Measurements from ENCODE around the gene CAMK1G. TPM values are rescaled to one million over a fixed set of nuclear protein-coding genes. Genes with fewer than 3 reads are reported as not detected.

Gene CAMK1G
- total RNA-seq, 1 experiment from 2014 or later = 0.45 TPM

DNA sequence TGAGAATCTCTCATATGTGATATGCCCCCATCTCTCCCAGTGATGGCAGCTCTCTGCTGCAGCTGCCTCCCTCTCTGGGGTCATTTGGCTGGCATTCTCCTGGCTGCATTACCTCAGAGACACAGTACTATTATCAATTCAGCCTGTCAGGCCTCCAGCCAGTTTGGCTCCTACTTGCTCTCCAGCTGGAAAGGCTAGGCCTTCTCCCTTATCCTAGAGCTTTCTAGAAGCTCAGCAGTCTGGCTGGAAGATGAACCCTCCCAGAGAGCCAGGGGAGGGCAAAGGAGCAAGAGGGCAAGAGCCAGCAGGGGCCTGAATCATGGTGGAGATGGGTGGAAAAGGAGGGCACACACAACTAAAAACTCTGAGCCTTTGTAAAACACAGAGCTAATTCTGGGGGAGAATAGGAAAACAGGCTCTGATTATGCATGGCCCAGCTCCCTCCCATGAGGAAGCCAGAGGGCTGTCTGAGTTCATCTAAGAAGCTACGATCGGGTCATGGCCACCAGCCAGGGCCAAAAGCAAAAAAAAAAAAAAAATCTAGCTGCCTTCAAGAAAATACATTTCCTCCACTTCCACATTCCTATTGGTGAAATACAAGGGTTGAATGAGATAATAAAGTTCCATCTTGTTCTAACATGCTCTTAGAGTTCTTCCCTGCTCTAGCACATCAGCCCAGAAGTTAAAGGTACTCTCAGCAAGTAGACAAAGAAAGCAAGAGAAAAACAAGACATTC, 59.9 kb downstream of the CAMK1G start:
- no peak for DNase-seq
- Histone ChIP-seq H3K4me3 (ENCODE audit: insufficient read depth, low read depth, low read length) (no peak overlapping the region), H3K27me3 (ENCODE audit: control insufficient read depth, insufficient read depth, low read length) (no peaks in the 10 kb centered on the region), H3K36me3 (replicated peaks; ENCODE audit: control insufficient read depth, insufficient read depth, low read length) (no peaks in the 10 kb centered on the region)

DNA sequence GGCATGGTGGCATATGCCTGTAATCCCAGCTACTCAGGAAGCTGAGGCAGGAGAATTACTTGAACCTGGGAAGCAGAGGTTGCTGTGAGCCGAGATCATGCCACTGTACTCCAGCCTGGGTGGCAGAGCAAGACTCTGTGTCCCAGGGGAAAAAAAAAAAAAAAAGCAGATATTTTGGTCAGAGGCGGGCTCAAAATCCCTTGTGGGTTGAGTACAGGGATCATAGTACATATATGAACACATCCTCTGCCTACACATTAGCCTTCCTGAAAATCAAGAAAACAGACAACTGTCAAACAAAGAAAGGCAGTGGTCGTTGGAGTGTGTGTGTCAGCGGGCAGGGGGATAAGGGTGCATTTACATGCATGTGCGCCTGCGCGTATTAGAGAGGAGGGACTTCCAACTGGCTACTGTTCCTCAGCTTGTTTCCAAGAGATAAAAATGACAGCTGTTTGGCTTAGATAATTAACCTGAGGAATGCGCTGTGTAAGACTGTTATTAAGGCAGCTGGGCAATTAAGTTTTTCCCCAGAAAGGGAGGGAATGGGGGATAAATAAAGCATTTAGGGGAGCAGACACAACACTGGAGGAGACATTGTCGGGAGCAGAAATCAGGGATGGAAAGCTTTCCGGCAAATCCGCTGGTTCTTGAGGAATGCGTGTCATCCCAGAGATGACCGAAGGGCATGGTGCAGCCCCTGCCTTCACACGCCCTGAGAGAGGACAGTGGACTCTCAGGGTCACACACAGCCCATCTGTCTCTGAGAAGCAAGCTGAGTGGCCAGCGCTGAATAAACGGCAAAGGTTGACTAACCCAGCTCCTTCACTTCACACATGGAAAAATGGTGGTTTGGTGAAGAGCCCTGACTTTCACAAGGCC, 62.3 kb downstream of the CAMK1G start:
- Histone ChIP-seq H3K27me3 (ENCODE audit: control insufficient read depth, insufficient read depth, low read length) (no peaks in the 10 kb centered on the region), H3K4me3 (ENCODE audit: insufficient read depth, low read depth, low read length) (no peak overlapping the region), H3K36me3 (replicated peaks; ENCODE audit: control insufficient read depth, insufficient read depth, low read length) (no peaks in the 10 kb centered on the region)
- DNase-seq = no peak

DNA sequence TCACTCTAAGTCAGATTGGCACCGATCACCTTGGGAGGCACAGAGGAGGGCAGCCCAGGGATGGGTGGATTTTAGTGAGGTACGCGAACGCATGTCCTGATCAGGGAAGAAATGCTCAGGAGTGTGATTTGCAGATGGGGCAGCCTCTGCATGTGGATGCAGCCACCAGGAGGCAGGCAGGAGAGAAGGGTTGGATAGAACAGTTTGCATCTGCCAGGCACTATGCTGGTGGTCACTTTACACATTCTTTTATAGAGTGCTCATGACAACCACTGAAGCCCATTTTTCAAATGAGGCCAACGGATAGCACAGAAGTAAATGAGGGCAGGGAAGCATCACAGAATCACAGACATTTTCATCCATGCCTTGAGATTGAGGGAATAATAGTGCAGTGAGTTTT, 63.0 kb downstream of the CAMK1G start:
- H3K4me3 ChIP-seq (ENCODE audit: insufficient read depth, low read depth, low read length) = no peak overlapping the region
- no peaks in the 10 kb centered on the region for H3K27me3 ChIP-seq (ENCODE audit: control insufficient read depth, insufficient read depth, low read length)
- DNase-seq = peak; percentile 61
- H3K36me3 ChIP-seq (replicated peaks; ENCODE audit: control insufficient read depth, insufficient read depth, low read length) = no peaks in the 10 kb centered on the region

DNA sequence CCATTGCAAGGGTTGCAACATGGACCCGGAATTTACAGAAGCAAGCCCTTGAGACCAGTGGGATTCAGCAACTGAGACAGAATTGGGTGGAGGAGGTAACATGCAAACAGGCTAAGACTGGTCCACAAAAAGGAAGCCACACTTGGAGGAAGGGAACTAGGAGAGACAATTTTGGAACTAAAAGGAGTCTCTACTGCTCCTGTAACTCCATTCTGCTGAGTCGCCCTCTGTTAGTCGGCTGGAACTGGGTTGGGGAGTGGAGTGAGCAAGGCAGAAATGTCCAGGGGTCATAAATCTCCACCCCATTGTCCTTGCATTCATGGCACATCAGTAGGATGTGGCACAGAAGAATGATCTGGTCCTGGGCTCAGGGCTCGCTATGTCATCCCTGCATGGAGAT, 63.6 kb downstream of the CAMK1G start:
- Histone ChIP-seq H3K27me3 (ENCODE audit: control insufficient read depth, insufficient read depth, low read length) (no peaks in the 10 kb centered on the region), H3K4me3 (ENCODE audit: insufficient read depth, low read depth, low read length) (no peak overlapping the region), H3K36me3 (replicated peaks; ENCODE audit: control insufficient read depth, insufficient read depth, low read length) (no peaks in the 10 kb centered on the region)
- DNase-seq = no peak

DNA sequence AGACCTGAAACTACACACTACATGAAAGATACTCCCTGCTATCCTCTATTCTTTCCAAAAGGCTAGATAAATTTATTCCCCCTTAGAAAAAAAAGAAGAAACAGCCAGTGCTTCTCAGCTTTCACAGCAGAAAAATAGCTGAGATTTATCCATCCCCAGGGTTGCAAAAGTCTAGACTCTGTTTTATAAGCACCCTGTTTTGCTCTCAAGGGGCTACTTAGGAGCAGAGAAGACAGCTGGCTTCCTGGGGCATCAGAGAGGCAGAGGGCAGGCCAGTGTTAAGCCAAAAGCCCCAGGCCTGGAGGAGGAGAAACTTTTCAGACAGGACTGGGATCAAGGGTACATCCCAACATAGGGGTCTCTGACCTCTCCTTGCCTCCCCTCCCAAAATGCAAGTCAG, 64.8 kb downstream of the CAMK1G start:
- Histone ChIP-seq H3K4me3 (ENCODE audit: insufficient read depth, low read depth, low read length) (no peak overlapping the region), H3K36me3 (replicated peaks; ENCODE audit: control insufficient read depth, insufficient read depth, low read length) (no peaks in the 10 kb centered on the region), H3K27me3 (ENCODE audit: control insufficient read depth, insufficient read depth, low read length) (no peaks in the 10 kb centered on the region)
- DNase-seq = no peak

DNA sequence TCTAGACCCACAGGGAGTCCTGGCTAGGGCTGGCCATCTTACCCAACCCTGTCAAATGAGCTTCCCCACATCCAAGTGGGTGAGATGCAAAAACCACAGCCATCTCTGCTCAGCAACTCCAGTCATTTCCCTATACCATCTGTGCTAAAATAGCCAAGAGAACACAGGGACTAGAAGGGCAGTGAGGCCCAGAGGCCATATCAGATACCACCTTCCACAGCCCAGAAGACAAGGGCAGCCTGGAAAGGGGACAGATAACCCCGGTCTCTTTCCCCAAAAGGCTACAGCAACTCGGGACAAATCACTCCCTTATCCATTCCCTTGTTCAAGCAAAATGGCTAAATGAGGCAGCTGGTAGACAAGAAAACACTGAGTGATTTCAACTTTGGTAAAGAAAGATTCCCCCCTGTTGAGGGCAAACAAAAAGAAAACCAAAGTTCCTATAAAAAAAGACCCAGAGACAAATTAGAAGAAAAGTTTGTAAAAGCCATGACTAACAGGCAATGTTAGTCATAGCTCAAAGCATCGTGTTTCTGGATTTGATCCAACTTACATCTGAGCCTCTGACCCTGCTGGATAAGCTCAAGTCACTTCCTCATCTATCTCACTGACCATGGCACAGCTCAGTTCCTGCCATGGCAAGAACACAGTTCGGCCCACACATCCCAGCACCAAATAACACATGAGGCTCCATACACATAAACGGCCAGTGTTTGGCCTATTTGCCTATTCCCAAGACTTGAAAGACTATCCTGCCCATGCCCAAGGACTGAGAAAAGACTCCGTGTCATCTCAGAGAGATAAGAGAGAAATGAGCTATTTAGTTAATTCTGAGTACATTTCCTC, 65.6 kb downstream of the CAMK1G start:
- DNase-seq = no peak
- H3K36me3 ChIP-seq (replicated peaks; ENCODE audit: control insufficient read depth, insufficient read depth, low read length) = no peaks in the 10 kb centered on the region
- no peaks in the 10 kb centered on the region for H3K27me3 ChIP-seq (ENCODE audit: control insufficient read depth, insufficient read depth, low read length)
- no peak overlapping the region for H3K4me3 ChIP-seq (ENCODE audit: insufficient read depth, low read depth, low read length)

DNA sequence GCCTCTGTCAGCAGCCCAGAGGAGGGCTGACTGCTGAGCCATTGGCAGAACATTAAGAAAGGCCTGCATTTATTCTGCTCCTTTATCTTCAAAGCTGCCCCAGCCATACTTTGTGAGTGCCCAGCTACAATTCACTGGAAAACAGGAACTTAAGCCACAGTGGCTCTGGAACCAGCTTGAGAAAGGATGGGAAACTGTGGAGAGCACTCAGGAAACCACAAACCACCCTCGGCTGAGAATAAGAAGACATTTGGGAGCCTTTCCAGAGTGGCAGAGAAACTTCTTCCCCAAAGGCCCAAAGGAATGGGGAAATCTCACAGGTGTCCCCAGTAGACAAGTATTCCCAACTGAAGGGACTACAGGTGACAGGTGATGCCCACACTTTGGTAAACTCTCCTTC, 66.9 kb downstream of the CAMK1G start:
- H3K4me3 ChIP-seq (ENCODE audit: insufficient read depth, low read depth, low read length) = no peak overlapping the region
- no peaks in the 10 kb centered on the region for H3K36me3 ChIP-seq (replicated peaks; ENCODE audit: control insufficient read depth, insufficient read depth, low read length)
- no peaks in the 10 kb centered on the region; the same call in 1 of the 2 replicates for H3K27me3 ChIP-seq (ENCODE audit: control insufficient read depth, insufficient read depth, low read length)
- DNase-seq = no peak

DNA sequence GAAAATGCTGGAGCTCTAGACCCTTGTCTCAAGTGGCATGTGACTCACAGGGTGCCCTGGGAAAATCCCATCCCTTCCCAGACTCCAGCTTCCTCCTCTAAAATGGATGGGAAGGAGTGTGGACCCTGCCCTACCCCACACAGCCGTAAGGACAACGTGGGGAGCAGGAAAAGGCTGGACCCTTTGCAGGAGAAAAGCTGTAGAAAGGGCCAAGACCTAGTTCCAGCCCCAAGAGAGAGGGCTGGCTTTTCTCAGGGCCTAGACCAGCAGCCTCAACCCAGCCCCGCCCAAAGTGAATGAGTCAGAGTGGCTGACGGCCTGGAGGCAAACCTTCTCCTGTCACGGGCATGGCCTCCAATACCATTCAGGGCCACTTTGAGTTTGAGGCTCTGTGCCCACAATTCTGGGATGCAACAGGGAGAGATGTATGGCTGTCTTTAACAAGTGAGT, 67.6 kb downstream of the CAMK1G start:
- H3K4me3 ChIP-seq (ENCODE audit: insufficient read depth, low read depth, low read length) = no peak overlapping the region
- DNase-seq = no peak

DNA sequence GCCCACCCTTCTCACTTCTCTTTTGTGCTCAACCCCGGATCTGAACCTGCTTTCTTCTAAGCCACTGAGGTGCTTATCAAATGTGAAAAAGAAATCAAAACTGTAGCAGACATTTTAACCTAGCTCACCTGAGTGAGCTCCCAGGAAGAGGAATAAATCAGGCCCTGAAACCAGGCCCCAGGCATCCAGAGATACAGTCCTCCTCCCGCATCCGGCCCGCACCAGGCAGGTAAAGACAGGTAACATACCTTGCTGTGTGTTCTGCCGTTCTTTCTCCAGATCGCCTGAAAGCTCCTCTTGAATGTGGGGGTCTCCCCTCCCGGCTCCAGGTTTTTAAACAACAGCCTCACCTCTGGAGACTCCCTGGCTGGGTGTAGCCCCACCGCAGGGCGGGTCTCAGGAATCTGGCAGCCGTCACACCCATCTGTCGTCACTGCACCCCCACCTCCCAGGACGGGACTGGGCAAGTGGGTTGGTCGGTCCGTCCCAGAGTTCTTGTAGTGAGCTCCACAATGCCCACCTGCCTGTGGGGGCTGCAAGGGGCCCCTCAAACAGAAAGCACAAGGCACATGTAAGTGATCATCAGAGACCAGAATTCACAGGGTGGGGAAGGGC, 68.7 kb downstream of the CAMK1G start, which contains the start of gene LAMB3:
TSS of gene LAMB3 (minus strand) at position 305 of the 615 bp plus-strand sequence. CDS start 1,481 bp downstream, outside the sequence.
- no peaks in the 10 kb centered on the region for H3K36me3 ChIP-seq (replicated peaks; ENCODE audit: control insufficient read depth, insufficient read depth, low read length)
- DNase-seq = peak; percentile 39
- H3K27me3 ChIP-seq (ENCODE audit: control insufficient read depth, insufficient read depth, low read length) = no peaks in the 10 kb centered on the region; the same call in 1 of the 2 replicates
- no peak within 1 kb of the TSS for H3K4me3 ChIP-seq (ENCODE audit: insufficient read depth, low read depth, low read length)

More for the DNA sequence above, 67.6 kb downstream of the CAMK1G start:
- H3K36me3 ChIP-seq (replicated peaks; ENCODE audit: control insufficient read depth, insufficient read depth, low read length) = no peaks in the 10 kb centered on the region
- H3K27me3 ChIP-seq (ENCODE audit: control insufficient read depth, insufficient read depth, low read length) = no peaks in the 10 kb centered on the region; the same call in 1 of the 2 replicates

DNA sequence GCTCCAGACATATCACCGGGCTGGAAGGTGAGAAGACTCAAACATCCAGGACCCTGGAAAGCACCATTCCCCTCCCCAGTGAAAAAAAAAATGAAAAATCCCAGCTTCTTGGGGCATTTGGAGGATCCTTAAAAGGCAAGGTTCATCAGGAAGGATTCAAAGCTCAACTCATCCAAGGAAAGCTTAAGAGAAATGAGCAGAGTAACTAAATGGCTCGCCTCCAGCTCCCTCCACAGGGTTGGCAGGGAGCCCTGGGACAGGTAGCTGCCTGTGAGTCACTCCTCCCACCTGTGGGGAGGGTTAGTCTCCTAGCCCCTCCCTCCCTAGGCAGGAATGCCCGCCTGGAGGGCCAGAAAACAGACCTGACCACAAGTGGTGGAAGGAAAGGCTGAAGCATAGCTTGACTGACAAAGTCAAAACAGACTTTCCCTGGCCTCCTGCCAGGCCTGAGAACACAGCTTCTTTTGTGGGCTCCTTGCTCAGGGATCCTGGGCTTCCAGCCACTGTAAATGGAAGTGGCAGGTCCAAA, 69.4 kb downstream of the CAMK1G start:
- Histone ChIP-seq H3K36me3 (replicated peaks; ENCODE audit: control insufficient read depth, insufficient read depth, low read length) (no peaks in the 10 kb centered on the region), H3K27me3 (ENCODE audit: control insufficient read depth, insufficient read depth, low read length) (no peaks in the 10 kb centered on the region; the same call in 1 of the 2 replicates), H3K4me3 (ENCODE audit: insufficient read depth, low read depth, low read length) (no peak overlapping the region)
- peak; percentile 85 for DNase-seq

DNA sequence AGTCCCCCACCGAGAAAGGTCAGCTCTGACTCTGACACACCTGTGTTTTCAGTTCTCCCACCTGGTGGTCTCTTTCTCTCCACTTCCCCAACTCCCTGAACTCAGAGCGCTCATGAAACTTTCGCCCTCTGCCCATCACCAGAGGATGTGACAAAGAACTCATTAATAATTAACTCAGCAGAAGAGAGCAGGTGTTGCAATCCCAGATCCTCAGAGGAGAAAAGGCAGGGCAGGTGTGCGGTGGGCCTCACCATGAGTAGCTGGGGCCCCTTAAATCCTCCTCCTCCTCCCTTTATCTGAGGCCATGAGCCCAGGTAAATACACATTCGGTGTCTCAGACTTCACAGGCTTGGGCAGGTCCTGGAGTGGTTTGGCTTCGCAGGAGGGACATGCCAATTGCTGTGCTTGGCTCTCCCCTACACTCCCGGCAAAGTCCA, 70.4 kb downstream of the CAMK1G start:
- Histone ChIP-seq H3K27me3 (ENCODE audit: control insufficient read depth, insufficient read depth, low read length) (no peaks in the 10 kb centered on the region; the same call in 1 of the 2 replicates), H3K36me3 (replicated peaks; ENCODE audit: control insufficient read depth, insufficient read depth, low read length) (no peaks in the 10 kb centered on the region), H3K4me3 (ENCODE audit: insufficient read depth, low read depth, low read length) (no peak overlapping the region)
- no peak for DNase-seq

DNA sequence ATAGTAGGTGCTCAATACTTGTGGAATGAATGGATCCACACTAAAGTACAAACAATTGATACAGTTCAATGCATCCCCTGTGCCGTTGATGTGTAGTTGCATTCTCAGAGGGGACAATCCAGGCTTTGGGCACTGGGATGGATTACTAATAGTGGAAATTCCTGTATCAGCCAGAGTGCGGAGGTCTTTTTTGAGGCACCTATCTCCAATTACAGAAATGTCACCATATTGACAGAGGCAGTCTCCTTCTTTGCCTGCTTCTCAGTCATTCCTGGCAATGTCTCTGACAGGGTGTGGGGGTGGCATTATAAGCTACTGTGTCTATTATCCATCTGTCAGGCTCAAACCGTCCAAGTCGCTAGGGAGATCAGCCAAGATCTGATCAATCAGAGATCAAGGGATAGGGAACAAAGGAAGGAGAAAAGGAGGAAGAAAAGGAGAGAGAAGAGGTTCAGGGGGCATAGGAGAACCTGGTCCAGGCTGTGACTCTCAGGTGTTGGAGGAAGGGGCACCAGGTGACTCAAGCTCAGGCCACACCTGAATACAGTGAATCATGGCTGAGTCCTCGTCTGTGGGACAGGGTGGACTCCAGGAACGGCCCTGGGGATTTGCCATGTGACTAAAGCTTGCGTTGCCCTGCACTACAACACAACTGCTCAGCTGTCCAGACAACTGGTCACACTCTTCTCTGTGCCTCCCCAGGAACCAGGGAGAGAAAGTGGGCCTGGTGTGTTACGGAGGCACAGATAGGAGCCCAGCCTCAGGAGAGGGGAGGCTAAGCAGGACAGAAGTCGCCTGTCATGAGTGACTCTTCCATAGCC, 72.1 kb downstream of the CAMK1G start:
- Histone ChIP-seq H3K4me3 (ENCODE audit: insufficient read depth, low read depth, low read length) (no peak overlapping the region), H3K36me3 (replicated peaks; ENCODE audit: control insufficient read depth, insufficient read depth, low read length) (no peaks in the 10 kb centered on the region), H3K27me3 (ENCODE audit: control insufficient read depth, insufficient read depth, low read length) (no peaks in the 10 kb centered on the region; the same call in 1 of the 2 replicates)
- no peak for DNase-seq

Measured in H7 (cell line).